ENCODE results near the gene LUC7L3.

DNA sequence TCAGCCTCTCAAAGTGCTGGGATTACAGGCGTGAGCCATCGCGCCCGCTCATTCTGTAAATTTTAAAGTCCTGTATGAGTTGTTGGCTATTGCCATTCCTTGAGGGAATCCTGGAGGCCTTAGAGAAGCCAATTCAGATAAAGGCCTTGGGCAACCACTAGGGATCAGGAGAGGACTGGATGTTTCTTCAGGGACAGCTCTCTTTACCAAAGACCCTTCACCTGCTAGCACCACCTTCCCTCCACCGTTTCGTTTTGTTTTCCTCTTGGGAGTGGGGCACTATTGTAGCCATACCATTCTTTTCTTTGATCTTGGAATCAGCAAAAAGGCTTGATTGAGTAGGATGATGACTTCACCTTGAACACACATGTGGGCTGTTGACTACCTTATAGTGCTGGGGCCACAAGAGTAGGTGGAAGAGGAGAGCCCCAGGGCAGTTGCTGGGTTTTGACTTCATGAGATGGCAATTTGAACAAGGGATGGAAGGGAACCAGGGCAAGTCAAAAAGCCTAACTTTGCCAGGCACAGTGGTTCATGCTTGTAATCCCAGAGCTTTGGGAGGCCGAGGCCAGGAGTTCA, 54.9 kb downstream of the LUC7L3 start:
- no peak for TF ChIP-seq POLR2A (IDR thresholded peaks at IDR 0.05)
- TF ChIP-seq, protein P1, sequence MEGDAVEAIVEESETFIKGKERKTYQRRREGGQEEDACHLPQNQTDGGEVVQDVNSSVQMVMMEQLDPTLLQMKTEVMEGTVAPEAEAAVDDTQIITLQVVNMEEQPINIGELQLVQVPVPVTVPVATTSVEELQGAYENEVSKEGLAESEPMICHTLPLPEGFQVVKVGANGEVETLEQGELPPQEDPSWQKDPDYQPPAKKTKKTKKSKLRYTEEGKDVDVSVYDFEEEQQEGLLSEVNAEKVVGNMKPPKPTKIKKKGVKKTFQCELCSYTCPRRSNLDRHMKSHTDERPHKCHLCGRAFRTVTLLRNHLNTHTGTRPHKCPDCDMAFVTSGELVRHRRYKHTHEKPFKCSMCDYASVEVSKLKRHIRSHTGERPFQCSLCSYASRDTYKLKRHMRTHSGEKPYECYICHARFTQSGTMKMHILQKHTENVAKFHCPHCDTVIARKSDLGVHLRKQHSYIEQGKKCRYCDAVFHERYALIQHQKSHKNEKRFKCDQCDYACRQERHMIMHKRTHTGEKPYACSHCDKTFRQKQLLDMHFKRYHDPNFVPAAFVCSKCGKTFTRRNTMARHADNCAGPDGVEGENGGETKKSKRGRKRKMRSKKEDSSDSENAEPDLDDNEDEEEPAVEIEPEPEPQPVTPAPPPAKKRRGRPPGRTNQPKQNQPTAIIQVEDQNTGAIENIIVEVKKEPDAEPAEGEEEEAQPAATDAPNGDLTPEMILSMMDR (IDR thresholded peaks at IDR 0.05) = no peak

All from right lobe of liver (tissue), 4 donors.